Erythroblast (primary cell): ENCODE measurements around the gene PCDH15.

Experiments used
- DNase-seq, 2 experiments: peaks; one replicate each; lab custom pipeline; 2025; lab: John Stamatoyannopoulos, UW
- GATA1 ChIP-seq: IDR thresholded peaks from 2 replicates; pipeline ENCODE4 v1.6.1; 2011; ENCODE audit warnings: low read depth, mild to moderate bottlenecking, control low read depth, low read length, moderate library complexity
- POLR2A ChIP-seq: IDR thresholded peaks from 2 replicates; pipeline ENCODE4 v1.6.1; 2011; ENCODE audit warnings: mild to moderate bottlenecking, low read length

The PCDH15 gene

DNA sequence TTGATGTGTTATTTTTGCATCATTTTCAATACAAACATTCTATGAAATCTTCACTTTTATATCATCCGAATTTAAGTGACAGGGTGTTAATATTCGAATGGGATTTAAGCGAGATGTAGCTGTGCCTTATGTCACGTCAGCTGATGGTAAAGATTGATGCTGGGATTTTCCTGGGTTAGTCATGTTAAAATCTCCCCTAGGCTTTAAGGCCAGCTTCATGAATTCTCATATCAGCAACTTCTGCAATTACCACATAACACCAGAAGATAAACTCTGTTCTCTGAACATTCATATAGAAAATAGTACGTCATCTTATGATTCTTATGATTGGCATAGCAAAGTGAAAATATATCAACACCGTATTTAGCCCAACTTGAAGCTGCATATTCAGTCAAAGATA, 669.2 kb downstream of the PCDH15 start:
- DNase-seq = no peak
- TF ChIP-seq GATA1 (no peak), POLR2A (no peak)

DNA sequence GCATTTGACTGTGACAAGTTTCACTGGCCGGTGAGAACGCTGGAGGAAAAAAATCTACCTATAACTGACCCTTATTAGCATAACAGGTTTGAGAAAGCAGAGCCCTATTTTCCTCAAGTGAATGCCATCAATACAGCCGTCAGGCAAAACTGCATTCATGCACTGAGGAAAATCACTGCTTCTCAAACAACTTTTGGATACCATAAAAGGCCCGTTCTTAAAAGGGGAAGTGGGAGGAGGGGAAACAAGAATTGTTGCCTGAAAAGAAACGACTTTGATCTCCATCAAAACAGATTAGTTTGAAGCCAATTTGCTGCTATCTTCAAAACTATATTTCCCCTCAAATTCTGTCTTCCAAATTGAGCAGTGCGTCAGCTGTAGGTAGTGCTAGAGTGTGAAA, 670.6 kb downstream of the PCDH15 start:
- no peak for TF ChIP-seq POLR2A
- no peak for DNase-seq

DNA sequence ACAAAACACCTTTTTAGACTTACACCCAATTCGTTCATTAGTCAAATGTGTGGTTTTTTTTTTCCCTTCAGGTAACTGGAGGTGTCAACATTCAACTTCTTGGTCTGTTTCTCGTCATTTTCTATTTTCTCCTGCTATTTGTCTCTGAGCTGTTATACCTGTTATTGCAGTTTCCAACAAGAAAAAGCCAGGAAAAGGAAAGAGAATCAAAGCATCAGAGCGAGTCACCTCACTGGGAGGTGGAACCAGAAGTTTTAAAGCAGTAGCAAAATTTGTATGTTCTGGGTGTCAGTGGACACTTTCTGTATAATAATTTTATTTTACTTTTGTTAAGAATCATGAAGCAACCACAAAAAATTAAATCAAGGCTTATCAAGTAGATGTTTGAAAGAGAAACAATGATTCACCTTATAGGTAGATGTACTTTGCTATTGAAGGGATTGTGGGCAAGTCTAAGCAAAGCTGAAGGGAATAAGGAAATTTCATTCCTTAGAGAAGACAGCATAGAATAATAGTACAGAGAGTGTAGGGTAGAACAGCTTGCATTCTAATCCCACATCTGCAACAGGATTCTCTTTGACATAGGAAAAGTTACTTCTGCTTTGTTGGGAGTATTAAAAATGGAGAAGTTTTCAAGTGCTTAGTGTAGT, 675.8 kb downstream of the PCDH15 start:
- TF ChIP-seq GATA1 (no peak), POLR2A (no peak)
- DNase-seq = no peak

DNA sequence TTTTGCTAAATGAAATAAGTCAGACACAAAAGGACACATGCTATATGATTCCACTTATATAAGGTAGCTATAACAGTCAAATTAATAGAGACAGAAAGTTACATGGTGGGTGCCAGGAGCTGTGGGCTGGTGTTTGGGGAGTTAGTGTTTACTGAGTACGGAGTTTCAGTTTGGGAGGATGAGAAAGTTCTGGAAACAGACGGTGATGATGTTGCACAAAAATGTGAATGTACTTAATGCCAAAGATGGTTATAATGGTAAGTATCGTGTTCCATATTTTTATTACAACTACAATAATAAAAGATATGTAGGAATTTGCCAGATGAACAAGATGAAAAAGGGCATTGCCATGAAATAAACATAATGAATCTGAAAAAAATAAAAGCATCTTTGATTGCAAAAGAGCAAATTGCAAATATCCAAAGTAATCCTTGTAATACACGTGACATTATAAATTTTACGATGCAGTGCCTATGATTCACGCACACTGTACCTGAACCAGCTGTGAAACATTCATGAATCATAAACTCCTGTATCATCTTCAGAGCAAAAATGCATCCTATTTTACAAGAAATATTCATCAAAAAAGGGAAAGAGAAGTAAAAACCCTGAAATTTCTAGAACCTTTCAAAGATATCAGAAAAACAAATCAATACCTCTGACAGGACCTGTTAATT, 676.7 kb downstream of the PCDH15 start:
- DNase-seq = no peak
- no peak for TF ChIP-seq POLR2A
- no peak for TF ChIP-seq GATA1

DNA sequence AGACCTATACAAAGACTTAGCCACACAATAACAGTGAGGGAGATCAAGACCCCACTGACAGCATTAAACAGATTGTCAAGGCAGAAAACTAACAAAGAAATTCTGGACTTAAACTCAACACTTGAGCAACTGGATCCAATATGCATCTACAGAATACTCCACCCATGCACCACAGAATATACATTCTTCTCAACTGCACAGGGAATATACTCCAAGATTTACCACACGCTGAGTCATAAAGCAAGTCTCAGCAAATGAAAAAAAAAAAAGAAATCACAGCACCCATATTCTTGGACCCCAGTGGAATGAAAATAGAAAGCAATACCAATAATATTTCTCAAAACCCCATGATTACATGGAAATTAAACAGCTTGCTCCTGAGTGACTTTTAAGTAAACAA, 680.2 kb downstream of the PCDH15 start:
- TF ChIP-seq POLR2A (no peak), GATA1 (no peak)

GRCh38 chr10:54108961-54109360, 692.1 kb downstream of the PCDH15 start:
- no peak for TF ChIP-seq POLR2A
- DNase-seq = no peak

More for the DNA sequence above, 680.2 kb downstream of the PCDH15 start:
- no peak for DNase-seq

- no peak for DNase-seq
- TF ChIP-seq GATA1 = no peak
Measured at GRCh38 chr10:54096892-54097291, 704.1 kb downstream of the PCDH15 start.

- no peak for TF ChIP-seq GATA1
- TF ChIP-seq POLR2A = no peak
- no peak for DNase-seq
Measured at GRCh38 chr10:54094321-54094720, 706.7 kb downstream of the PCDH15 start.

- TF ChIP-seq POLR2A = no peak
- no peak for TF ChIP-seq GATA1
- no peak for DNase-seq
Measured at GRCh38 chr10:54091237-54091636, 709.8 kb downstream of the PCDH15 start.

- no peak for DNase-seq
- no peak for TF ChIP-seq GATA1
- TF ChIP-seq POLR2A = no peak
Measured at GRCh38 chr10:54081950-54082349, 719.1 kb downstream of the PCDH15 start.

GRCh38 chr10:54067361-54067760, 733.7 kb downstream of the PCDH15 start:
- no peak for TF ChIP-seq GATA1
- TF ChIP-seq POLR2A = no peak
- DNase-seq = no peak

- no peak for TF ChIP-seq GATA1
- TF ChIP-seq POLR2A = no peak
- no peak for DNase-seq
Measured at GRCh38 chr10:54066646-54067045, 734.4 kb downstream of the PCDH15 start.

DNA sequence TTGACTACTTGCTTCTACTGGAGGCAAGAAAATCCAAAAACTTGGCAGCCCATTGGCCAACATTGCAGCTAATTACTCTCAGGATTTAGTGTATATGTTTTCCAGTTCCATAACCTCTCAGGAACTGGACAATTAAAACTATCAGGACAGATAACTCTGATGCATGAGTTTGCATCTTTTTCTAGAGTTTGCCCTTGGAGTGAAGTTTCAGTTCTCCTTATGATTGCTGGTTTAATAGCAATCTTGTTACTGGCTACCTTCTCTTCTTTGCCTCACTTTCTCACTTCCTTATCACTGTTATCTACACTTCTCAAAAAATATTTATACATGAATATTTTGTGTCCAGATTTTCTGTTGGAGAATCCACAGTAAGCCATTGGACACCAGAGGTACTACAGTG, 735.9 kb downstream of the PCDH15 start:
- no peak for TF ChIP-seq GATA1
- no peak for TF ChIP-seq POLR2A
- no peak for DNase-seq

DNA sequence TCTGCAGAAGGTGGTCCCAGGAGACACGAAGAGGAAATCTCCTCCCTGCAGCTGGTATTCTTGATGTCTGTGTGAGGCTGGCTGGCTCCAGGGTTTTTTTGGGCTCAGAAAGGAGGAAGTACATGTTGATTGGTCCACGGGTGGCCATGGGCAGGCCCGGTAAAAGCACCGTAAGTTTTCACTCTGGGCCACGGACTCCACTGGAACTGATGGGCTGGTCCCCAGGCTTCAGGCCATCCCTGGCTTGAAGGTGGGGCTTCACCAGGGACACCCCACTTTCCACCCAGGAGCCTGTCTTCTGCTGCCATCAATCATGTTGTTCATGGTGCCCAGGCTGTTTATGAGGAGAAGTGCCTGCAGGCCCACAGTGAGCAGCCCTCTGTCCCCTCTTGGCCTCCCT, 736.8 kb downstream of the PCDH15 start:
- no peak for DNase-seq
- TF ChIP-seq GATA1 (no peak), POLR2A (no peak)

DNA sequence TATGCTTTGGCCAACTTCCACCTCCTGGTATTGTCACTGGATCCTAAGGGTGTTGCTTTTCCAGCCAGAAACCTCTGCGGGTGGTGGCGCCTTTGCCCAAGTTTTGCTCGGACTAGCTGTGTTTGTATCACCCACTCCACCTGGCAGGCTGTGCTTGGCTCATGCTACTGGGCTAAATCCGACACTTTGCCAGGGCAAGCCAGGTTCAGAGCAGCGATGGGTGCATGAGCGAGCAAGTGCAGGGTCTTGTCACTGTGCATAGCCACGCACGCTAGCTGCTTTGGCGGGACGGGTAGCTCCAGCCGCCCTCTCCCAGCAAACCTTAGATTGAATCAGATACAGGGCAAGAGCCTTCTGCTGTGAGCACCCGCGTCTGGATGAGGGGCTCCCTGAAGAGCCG, 737.5 kb downstream of the PCDH15 start:
- TF ChIP-seq GATA1 (no peak), POLR2A (no peak)
- DNase-seq = no peak
